ENCODE results near the gene CFDP1.

GRCh38 chr16:75377729-75378386 lies 55.4 kb downstream of the CFDP1 start:
- no peak for TF ChIP-seq HIVEP1 (CRISPR knock-in tag; IDR thresholded peaks at IDR 0.05)
- TF ChIP-seq ZNF138 (CRISPR knock-in tag; IDR thresholded peaks at IDR 0.05; ENCODE audit: low read depth): no peak
- TF ChIP-seq, protein P1, sequence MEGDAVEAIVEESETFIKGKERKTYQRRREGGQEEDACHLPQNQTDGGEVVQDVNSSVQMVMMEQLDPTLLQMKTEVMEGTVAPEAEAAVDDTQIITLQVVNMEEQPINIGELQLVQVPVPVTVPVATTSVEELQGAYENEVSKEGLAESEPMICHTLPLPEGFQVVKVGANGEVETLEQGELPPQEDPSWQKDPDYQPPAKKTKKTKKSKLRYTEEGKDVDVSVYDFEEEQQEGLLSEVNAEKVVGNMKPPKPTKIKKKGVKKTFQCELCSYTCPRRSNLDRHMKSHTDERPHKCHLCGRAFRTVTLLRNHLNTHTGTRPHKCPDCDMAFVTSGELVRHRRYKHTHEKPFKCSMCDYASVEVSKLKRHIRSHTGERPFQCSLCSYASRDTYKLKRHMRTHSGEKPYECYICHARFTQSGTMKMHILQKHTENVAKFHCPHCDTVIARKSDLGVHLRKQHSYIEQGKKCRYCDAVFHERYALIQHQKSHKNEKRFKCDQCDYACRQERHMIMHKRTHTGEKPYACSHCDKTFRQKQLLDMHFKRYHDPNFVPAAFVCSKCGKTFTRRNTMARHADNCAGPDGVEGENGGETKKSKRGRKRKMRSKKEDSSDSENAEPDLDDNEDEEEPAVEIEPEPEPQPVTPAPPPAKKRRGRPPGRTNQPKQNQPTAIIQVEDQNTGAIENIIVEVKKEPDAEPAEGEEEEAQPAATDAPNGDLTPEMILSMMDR (CRISPR knock-in tag; IDR thresholded peaks at IDR 0.05): no peak
- no peak for TF ChIP-seq ONECUT2 (CRISPR knock-in tag; IDR thresholded peaks at IDR 0.05)
- no peak for TF ChIP-seq ZBTB10 (CRISPR knock-in tag; IDR thresholded peaks at IDR 0.05; ENCODE audit: borderline replicate concordance)
- TF ChIP-seq TAF1 (CRISPR knock-in tag; IDR thresholded peaks at IDR 0.05): no peak
- no peak for TF ChIP-seq HNF4A (CRISPR knock-in tag; IDR thresholded peaks at IDR 0.05)
- TF ChIP-seq ZNF777 (CRISPR knock-in tag; IDR thresholded peaks at IDR 0.05): no peak
- TF ChIP-seq USF2 (IDR thresholded peaks at IDR 0.05; ENCODE audit: low read depth, low read length): no peak
- no peak for TF ChIP-seq USF2 (CRISPR knock-in tag; IDR thresholded peaks at IDR 0.05; ENCODE audit: borderline replicate concordance)
- no peak for TF ChIP-seq RORA (CRISPR knock-in tag; IDR thresholded peaks at IDR 0.05)
- TF ChIP-seq SNAI1 (CRISPR knock-in tag; IDR thresholded peaks at IDR 0.05; ENCODE audit: borderline replicate concordance): no peak

All from HepG2 (cell line).